ENCODE measurements around the gene FTSJ1. TPM values are rescaled to one million over a fixed set of nuclear protein-coding genes. Genes with fewer than 3 reads are reported as not detected.

FTSJ1 gene
- total RNA-seq, 4 donors from 2014 or later: 29.8 to 46.4 (median 42.2) TPM

GRCh38 chrX:48496660-48497059 lies 20.7 kb downstream of the FTSJ1 start:
- no peak for DNase-seq (ENCODE audit: low spot score in 2 of 2)
- no peak overlapping the region for H3K4me3 ChIP-seq (ENCODE audit: low read depth, poor library complexity, severe bottlenecking)
- intact Hi-C loops (cut with DNase I; ENCODE audit: low total_unique reads): no loop called here
- WGBS, 2 donors: 66 to 78% methylated on average over 4 of the region's 4 CpGs
- no peak for TF ChIP-seq POLR2A (IDR thresholded peaks at IDR 0.05)
- TF ChIP-seq CTCF (IDR thresholded peaks at IDR 0.05): no peak

GRCh38 chrX:48497871-48498270 lies 21.9 kb downstream of the FTSJ1 start:
- H3K4me3 ChIP-seq (ENCODE audit: low read depth, poor library complexity, severe bottlenecking): no peak overlapping the region
- 72 to 73% methylated on average over 5 of the region's 5 CpGs for WGBS, 2 donors
- TF ChIP-seq CTCF (IDR thresholded peaks at IDR 0.05): no peak
- TF ChIP-seq POLR2A (IDR thresholded peaks at IDR 0.05): no peak
- intact Hi-C loops (cut with DNase I; ENCODE audit: low total_unique reads): no loop called here
- DNase-seq (ENCODE audit: low spot score in 2 of 2): no peak

- no peak for DNase-seq (ENCODE audit: low spot score in 2 of 2)
- WGBS, 2 donors: 58 to 73% methylated on average over 6 of the region's 6 CpGs
- no peak overlapping the region for H3K4me3 ChIP-seq (ENCODE audit: low read depth, poor library complexity, severe bottlenecking)
- TF ChIP-seq POLR2A (IDR thresholded peaks at IDR 0.05) (no peak), CTCF (IDR thresholded peaks at IDR 0.05) (no peak)
- intact Hi-C loops (cut with DNase I; ENCODE audit: low total_unique reads): no loop called here
These were observed 22.4 kb downstream of the FTSJ1 start for GRCh38 chrX:48498374-48498809.

- 78 to 79% methylated on average over 7 of the region's 7 CpGs for WGBS, 2 donors
- TF ChIP-seq POLR2A (IDR thresholded peaks at IDR 0.05) (no peak), CTCF (IDR thresholded peaks at IDR 0.05) (no peak)
- H3K4me3 ChIP-seq (ENCODE audit: low read depth, poor library complexity, severe bottlenecking): no peak overlapping the region
- intact Hi-C loops (cut with DNase I; ENCODE audit: low total_unique reads): no loop called here
- DNase-seq (ENCODE audit: low spot score in 2 of 2): no peak
These were observed 28.3 kb downstream of the FTSJ1 start for GRCh38 chrX:48504261-48504660.

GRCh38 chrX:48505481-48505880 lies 29.5 kb downstream of the FTSJ1 start:
- WGBS, 2 donors: 83 to 91% methylated on average over 5 of the region's 5 CpGs
- DNase-seq (ENCODE audit: low spot score in 2 of 2): no peak
- no peak overlapping the region for H3K4me3 ChIP-seq (ENCODE audit: low read depth, poor library complexity, severe bottlenecking)
- intact Hi-C loops (cut with DNase I; ENCODE audit: low total_unique reads): no loop called here
- TF ChIP-seq POLR2A (IDR thresholded peaks at IDR 0.05) (no peak), CTCF (IDR thresholded peaks at IDR 0.05) (no peak)

GRCh38 chrX:48507246-48507645 lies 31.2 kb downstream of the FTSJ1 start:
- intact Hi-C loops (cut with DNase I; ENCODE audit: low total_unique reads): no loop called here
- TF ChIP-seq CTCF (IDR thresholded peaks at IDR 0.05) (no peak), POLR2A (IDR thresholded peaks at IDR 0.05) (no peak)
- H3K4me3 ChIP-seq (ENCODE audit: low read depth, poor library complexity, severe bottlenecking): no peak overlapping the region
- DNase-seq (ENCODE audit: low spot score in 2 of 2): no peak
- WGBS, 2 donors: 73 to 84% methylated on average over 5 of the region's 5 CpGs
